ENCODE data around the gene FOXP1. TPM values are rescaled to one million over a fixed set of nuclear protein-coding genes. Genes with fewer than 3 reads are reported as not detected.

The FOXP1 gene
- polyA plus RNA-seq, 1 donor from 2014 or later: 5.6 TPM

- Histone ChIP-seq H3K36me3 (ENCODE audit: insufficient read depth, low read length) (no peaks in the 10 kb centered on the region), H3K9me2 (ENCODE audit: insufficient read depth, low read length) (no peaks in the 10 kb centered on the region), H3K27ac (ENCODE audit: low read length) (no peak overlapping the region), H3F3A (ENCODE audit: insufficient read depth, low read length, poor library complexity, severe bottlenecking) (peaks cover 4% of the 10 kb centered on the region), H3K9ac (ENCODE audit: low read length) (no peak overlapping the region), H4K20me1 (ENCODE audit: insufficient read depth) (no peaks in the 10 kb centered on the region), H3K4me2 (ENCODE audit: low read length) (no peak overlapping the region), H3K79me2 (replicated peaks; ENCODE audit: insufficient read depth, low read length) (no peaks in the 10 kb centered on the region), H3K27me3 (ENCODE audit: insufficient read depth, low read depth, low read length) (no peaks in the 10 kb centered on the region), H3K9me3 (ENCODE audit: low read length) (no peaks in the 10 kb centered on the region), H2AFZ (ENCODE audit: low read depth, low read length) (no peak overlapping the region), H3K4me3 (ENCODE audit: low read length) (no peak overlapping the region)
- TF ChIP-seq EZH2 (IDR thresholded peaks at IDR 0.05; ENCODE audit: borderline replicate concordance, insufficient read depth, low read length, poor library complexity, severe bottlenecking): no peak
These were observed 356.3 kb downstream of the FOXP1 start for GRCh38 chr3:71227270-71227661.

- no peak overlapping the region for H3K4me3 ChIP-seq (ENCODE audit: low read length)
- no peak overlapping the region for H3K27ac ChIP-seq (ENCODE audit: low read length)
- TF ChIP-seq, protein P1, sequence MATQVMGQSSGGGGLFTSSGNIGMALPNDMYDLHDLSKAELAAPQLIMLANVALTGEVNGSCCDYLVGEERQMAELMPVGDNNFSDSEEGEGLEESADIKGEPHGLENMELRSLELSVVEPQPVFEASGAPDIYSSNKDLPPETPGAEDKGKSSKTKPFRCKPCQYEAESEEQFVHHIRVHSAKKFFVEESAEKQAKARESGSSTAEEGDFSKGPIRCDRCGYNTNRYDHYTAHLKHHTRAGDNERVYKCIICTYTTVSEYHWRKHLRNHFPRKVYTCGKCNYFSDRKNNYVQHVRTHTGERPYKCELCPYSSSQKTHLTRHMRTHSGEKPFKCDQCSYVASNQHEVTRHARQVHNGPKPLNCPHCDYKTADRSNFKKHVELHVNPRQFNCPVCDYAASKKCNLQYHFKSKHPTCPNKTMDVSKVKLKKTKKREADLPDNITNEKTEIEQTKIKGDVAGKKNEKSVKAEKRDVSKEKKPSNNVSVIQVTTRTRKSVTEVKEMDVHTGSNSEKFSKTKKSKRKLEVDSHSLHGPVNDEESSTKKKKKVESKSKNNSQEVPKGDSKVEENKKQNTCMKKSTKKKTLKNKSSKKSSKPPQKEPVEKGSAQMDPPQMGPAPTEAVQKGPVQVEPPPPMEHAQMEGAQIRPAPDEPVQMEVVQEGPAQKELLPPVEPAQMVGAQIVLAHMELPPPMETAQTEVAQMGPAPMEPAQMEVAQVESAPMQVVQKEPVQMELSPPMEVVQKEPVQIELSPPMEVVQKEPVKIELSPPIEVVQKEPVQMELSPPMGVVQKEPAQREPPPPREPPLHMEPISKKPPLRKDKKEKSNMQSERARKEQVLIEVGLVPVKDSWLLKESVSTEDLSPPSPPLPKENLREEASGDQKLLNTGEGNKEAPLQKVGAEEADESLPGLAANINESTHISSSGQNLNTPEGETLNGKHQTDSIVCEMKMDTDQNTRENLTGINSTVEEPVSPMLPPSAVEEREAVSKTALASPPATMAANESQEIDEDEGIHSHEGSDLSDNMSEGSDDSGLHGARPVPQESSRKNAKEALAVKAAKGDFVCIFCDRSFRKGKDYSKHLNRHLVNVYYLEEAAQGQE (IDR thresholded peaks at IDR 0.05; ENCODE audit: borderline replicate concordance): no peak
- TF ChIP-seq RAD21 (conservative IDR thresholded peaks at IDR 0.05): no peak
- TF ChIP-seq MXI1 (conservative IDR thresholded peaks at IDR 0.05; ENCODE audit: poor library complexity, severe bottlenecking): no peak
- no peak for TF ChIP-seq EP300 (conservative IDR thresholded peaks at IDR 0.05; ENCODE audit: poor library complexity, severe bottlenecking)
- no peak for TF ChIP-seq EZH2 (IDR thresholded peaks at IDR 0.05; ENCODE audit: borderline replicate concordance, insufficient read depth, low read length, poor library complexity, severe bottlenecking)
- no peak for TF ChIP-seq SMC3 (conservative IDR thresholded peaks at IDR 0.05; ENCODE audit: poor library complexity)
- TF ChIP-seq CTCF (IDR thresholded peaks at IDR 0.05; ENCODE audit: poor library complexity, severe bottlenecking): no peak
- no peak for TF ChIP-seq POLR2AphosphoS5 (IDR thresholded peaks at IDR 0.05)
- TF ChIP-seq TAF1 (IDR thresholded peaks at IDR 0.05; ENCODE audit: low read depth): no peak
- no peak overlapping the region for H3K4me2 ChIP-seq (ENCODE audit: low read length)
- H3K9ac ChIP-seq (ENCODE audit: low read length): no peak overlapping the region
- no peaks in the 10 kb centered on the region for H3K79me2 ChIP-seq (replicated peaks; ENCODE audit: insufficient read depth, low read length)
- H3K36me3 ChIP-seq (ENCODE audit: insufficient read depth, low read length): no peaks in the 10 kb centered on the region
- H3K9me2 ChIP-seq (ENCODE audit: insufficient read depth, low read length): no peaks in the 10 kb centered on the region
- H4K20me1 ChIP-seq (ENCODE audit: insufficient read depth): no peaks in the 10 kb centered on the region
- H3K9me3 ChIP-seq (ENCODE audit: low read length): no peaks in the 10 kb centered on the region
- peaks cover 4% of the 10 kb centered on the region for H3F3A ChIP-seq (ENCODE audit: insufficient read depth, low read length, poor library complexity, severe bottlenecking)
- no peaks in the 10 kb centered on the region for H3K27me3 ChIP-seq (ENCODE audit: insufficient read depth, low read depth, low read length)
- H2AFZ ChIP-seq (ENCODE audit: low read depth, low read length): no peak overlapping the region
These were observed 356.8 kb downstream of the FOXP1 start for GRCh38 chr3:71226565-71227269.
